SK-N-SH (cell line): Measurements from ENCODE around the gene SCARB1.

Source experiments
- CHD2 ChIP-seq: fragments of 150-350 bp; IDR thresholded peaks from 2 replicates; pipeline ENCODE4 v1.6.1; 2018; ENCODE audit warnings: low read length; ENCODE audit not compliant: partially characterized antibody
- ELF1 ChIP-seq: IDR thresholded peaks from 2 replicates; pipeline ENCODE4 v1.4.0; 2012
- EP300 ChIP-seq, 2 experiments: IDR thresholded peaks; 2 replicates each; pipeline versions ENCODE4 v1.4.0 to v1.6.1; 2012; ENCODE audit warnings: borderline replicate concordance in 1 of 2, low read depth in 1 of 2, low read length in 1 of 2
- FOSL2 ChIP-seq: IDR thresholded peaks from 2 replicates; pipeline ENCODE4 v1.4.0; 2012; ENCODE audit warnings: low read depth, mild to moderate bottlenecking, moderate library complexity, borderline replicate concordance
- MXI1 ChIP-seq: IDR thresholded peaks from 2 replicates; pipeline ENCODE4 v1.6.1; 2012; ENCODE audit warnings: mild to moderate bottlenecking, low read depth, low read length, improper control_type of control experiment
- POLR2AphosphoS5 ChIP-seq: IDR thresholded peaks from 2 replicates; pipeline ENCODE4 v1.6.1; 2012; ENCODE audit warnings: low read depth, low read length
- RAD21 ChIP-seq: IDR thresholded peaks from 2 replicates; pipeline ENCODE4 v1.6.1; 2012; ENCODE audit warnings: mild to moderate bottlenecking, low read length
- RCOR1 ChIP-seq: fragments of 150-350 bp; IDR thresholded peaks from 2 replicates; pipeline ENCODE4 v1.6.1; 2017; ENCODE audit warnings: antibody characterized with exemption, low read length
- REST ChIP-seq: IDR thresholded peaks from 2 replicates; pipeline ENCODE4 v1.6.1; 2012; ENCODE audit warnings: mild to moderate bottlenecking, low read depth, low read length, moderate library complexity
- SMC3 ChIP-seq: IDR thresholded peaks from 2 replicates; pipeline ENCODE4 v1.6.1; 2012; ENCODE audit warnings: low read depth, low read length, improper control_type of control experiment
- TAF1 ChIP-seq: IDR thresholded peaks from 2 replicates; pipeline ENCODE4 v1.6.1; 2012; ENCODE audit warnings: low read depth, mild to moderate bottlenecking, low read length, moderate library complexity, borderline replicate concordance
- TCF12 ChIP-seq: IDR thresholded peaks from 2 replicates; pipeline ENCODE4 v1.4.0; 2012
- TF ChIP-seq, protein P1 (sequence below): fragments of 200-600 bp; sonication (generic); IDR thresholded peaks from 2 replicates; pipeline ENCODE4 v1.6.1; 2017; ENCODE audit warnings: antibody characterized with exemption, mild to moderate bottlenecking, moderate library complexity

DNA sequence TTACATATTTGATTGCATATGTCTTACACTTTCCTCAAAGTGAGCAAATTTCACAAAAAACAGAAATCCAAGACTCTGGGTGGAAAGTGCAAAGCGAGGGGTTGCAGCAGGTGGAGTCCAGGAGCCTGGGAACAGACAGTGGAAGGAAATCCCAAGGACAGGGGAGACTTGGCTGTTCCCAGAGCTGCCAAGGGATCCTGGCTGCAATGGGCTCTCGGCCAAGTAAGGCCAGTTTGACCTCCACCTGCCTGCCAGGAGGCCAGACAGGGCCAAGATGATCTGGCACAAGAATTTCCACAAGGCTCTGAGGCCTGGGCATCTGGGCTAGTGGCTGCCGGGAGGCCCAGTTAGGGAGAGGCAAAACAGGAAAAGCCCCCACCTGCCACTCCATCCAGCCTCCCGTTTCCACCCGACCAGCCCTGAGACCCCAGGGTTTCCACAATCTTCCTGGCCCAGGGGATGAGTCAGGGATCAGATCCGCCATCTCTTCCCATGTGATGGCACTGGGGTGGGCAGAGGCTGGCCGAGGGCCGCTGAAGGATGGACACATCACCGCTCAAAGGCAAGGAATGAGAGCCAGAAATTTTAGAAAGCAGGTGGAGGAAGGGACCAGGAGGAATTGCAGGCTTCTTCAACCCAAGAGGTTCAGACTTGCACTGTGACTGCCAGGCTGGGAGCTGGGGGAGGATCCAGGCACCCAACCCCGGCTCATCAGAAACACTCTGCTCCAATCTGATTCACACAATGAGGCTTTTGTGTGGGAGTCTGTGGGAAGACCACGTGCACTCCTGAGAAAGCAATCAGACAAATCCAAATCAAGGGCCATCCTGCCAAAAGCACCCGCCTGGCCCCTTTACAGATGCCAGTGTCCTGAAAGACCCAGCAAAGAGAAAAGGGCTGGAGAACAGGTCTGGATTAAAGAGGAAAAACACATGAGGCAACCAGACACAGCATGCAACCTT lies 16.3 kb downstream of the SCARB1 start:
- TF ChIP-seq, protein P1, sequence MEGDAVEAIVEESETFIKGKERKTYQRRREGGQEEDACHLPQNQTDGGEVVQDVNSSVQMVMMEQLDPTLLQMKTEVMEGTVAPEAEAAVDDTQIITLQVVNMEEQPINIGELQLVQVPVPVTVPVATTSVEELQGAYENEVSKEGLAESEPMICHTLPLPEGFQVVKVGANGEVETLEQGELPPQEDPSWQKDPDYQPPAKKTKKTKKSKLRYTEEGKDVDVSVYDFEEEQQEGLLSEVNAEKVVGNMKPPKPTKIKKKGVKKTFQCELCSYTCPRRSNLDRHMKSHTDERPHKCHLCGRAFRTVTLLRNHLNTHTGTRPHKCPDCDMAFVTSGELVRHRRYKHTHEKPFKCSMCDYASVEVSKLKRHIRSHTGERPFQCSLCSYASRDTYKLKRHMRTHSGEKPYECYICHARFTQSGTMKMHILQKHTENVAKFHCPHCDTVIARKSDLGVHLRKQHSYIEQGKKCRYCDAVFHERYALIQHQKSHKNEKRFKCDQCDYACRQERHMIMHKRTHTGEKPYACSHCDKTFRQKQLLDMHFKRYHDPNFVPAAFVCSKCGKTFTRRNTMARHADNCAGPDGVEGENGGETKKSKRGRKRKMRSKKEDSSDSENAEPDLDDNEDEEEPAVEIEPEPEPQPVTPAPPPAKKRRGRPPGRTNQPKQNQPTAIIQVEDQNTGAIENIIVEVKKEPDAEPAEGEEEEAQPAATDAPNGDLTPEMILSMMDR = no peak
- TF ChIP-seq POLR2AphosphoS5 = no peak
- TF ChIP-seq RAD21 = no peak
- no peak for TF ChIP-seq TCF12
- no peak for TF ChIP-seq EP300 (IDR thresholded peaks at IDR 0.05; ENCODE audit: borderline replicate concordance in 1 of 2, low read depth in 1 of 2, low read length in 1 of 2)
- TF ChIP-seq CHD2 = no peak
- no peak for TF ChIP-seq MXI1
- TF ChIP-seq FOSL2 = no peak
- TF ChIP-seq ELF1 = no peak
- no peak for TF ChIP-seq REST
- TF ChIP-seq SMC3 = no peak
- TF ChIP-seq TAF1 = no peak
- TF ChIP-seq RCOR1 = no peak
